PC-9 (cell line): ENCODE results near the gene LRP2. TPM values are rescaled to one million over a fixed set of nuclear protein-coding genes. Genes with fewer than 3 reads are reported as not detected.

Source experiments
- BruUV-seq: library from RNA; stranded (reverse); fragments of 400-500 nt; replicated peaks from 2 replicates; lab custom pipeline; 2021; lab: Mats Ljungman, UMichigan
- CTCF ChIA-PET: fragments of 300-600 bp; sonication (Branson Sonifier 250); formaldehyde crosslinking; loops from one replicate; lab custom pipeline; 2022; ENCODE audit warnings: antibody characterized with exemption; lab: Charles Lee
- POLR2A ChIA-PET: fragments of 300-600 bp; sonication (Branson Sonifier 250); formaldehyde crosslinking; loops from one replicate; lab custom pipeline; 2022; ENCODE audit warnings: antibody characterized with exemption; ENCODE audit not compliant: unreplicated experiment; lab: Charles Lee
- DNase-seq, 2 experiments: peaks; one replicate each; pipeline versions ENCODE4 v3.0.0 to v3.0.0-alpha.2; 2015 to 2022; ENCODE audit warnings: mixed read lengths in 1 of 2
- H2AFZ ChIP-seq: fragments of 200-600 bp; sonication (generic); 2 replicates; pipeline ENCODE4 v1.8.1; 2017; ENCODE audit warnings: antibody characterized with exemption
- H3F3A ChIP-seq: fragments of 200-600 bp; sonication (generic); 2 replicates; pipeline ENCODE4 v1.8.1; 2017; ENCODE audit warnings: antibody characterized with exemption, mild to moderate bottlenecking, low read depth; ENCODE audit not compliant: insufficient read depth
- H3K27ac ChIP-seq: fragments of 200-600 bp; sonication (generic); 2 replicates; pipeline ENCODE4 v1.6.1; 2016; ENCODE audit warnings: mixed run types
- H3K27me3 ChIP-seq: fragments of 200-600 bp; sonication (generic); 2 replicates; pipeline ENCODE4 v1.6.1; 2016; ENCODE audit warnings: low read depth, mixed run types; ENCODE audit not compliant: insufficient read depth
- H3K36me3 ChIP-seq: fragments of 200-600 bp; sonication (generic); 2 replicates; pipeline ENCODE4 v1.6.1; 2016; ENCODE audit warnings: low read depth, mixed run types
- H3K4me1 ChIP-seq: fragments of 200-600 bp; sonication (generic); replicated peaks from 2 replicates; pipeline ENCODE4 v1.6.1; 2016; ENCODE audit warnings: mixed run types; ENCODE audit not compliant: insufficient read depth
- H3K4me2 ChIP-seq: fragments of 200-600 bp; sonication (generic); 2 replicates; pipeline ENCODE4 v1.6.1; 2017; ENCODE audit warnings: mixed run types
- H3K4me3 ChIP-seq: fragments of 200-600 bp; sonication (generic); 2 replicates; pipeline ENCODE4 v1.6.1; 2016; ENCODE audit warnings: mixed run types
- H3K79me2 ChIP-seq: fragments of 200-600 bp; sonication (generic); 2 replicates; pipeline ENCODE4 v1.6.1; 2017; ENCODE audit warnings: low read depth, mixed run types
- H3K9me2 ChIP-seq: fragments of 200-600 bp; sonication (generic); 2 replicates; pipeline ENCODE4 v1.8.1; 2017; ENCODE audit warnings: mild to moderate bottlenecking; ENCODE audit not compliant: insufficient read depth
- H3K9me3 ChIP-seq: fragments of 200-600 bp; sonication (generic); 2 replicates; pipeline ENCODE4 v1.8.1; 2016; ENCODE audit warnings: low read depth; ENCODE audit not compliant: insufficient read depth
- H4K20me1 ChIP-seq: fragments of 200-600 bp; sonication (generic); 2 replicates; pipeline ENCODE4 v1.8.1; 2017; ENCODE audit not compliant: insufficient read depth
- CTCF ChIP-seq: fragments of 200-600 bp; sonication (generic); conservative IDR thresholded peaks from 2 replicates; pipeline ENCODE4 v1.6.1; 2017; ENCODE audit warnings: mixed run types, antibody characterized with exemption, mild to moderate bottlenecking, moderate library complexity
- EZH2 ChIP-seq: fragments of 200-600 bp; sonication (generic); IDR thresholded peaks from 2 replicates; pipeline ENCODE4 v1.8.0; 2017; ENCODE audit warnings: antibody characterized with exemption, low read depth
- intact Hi-C: fragments of 100-400 bp; cut with micrococcal nuclease; formaldehyde crosslinking; loops from one replicate; pipeline ENCODE4 v1.10.0; 2022; ENCODE audit not compliant: unreplicated experiment
- total RNA-seq: library from RNA; stranded (reverse); gene quantifications from 2 replicates; pipeline ENCODE4 v1.2.3, GENCODE V29; 2021

Gene LRP2
- total RNA-seq, 1 experiment from 2014 or later: not detected

DNA sequence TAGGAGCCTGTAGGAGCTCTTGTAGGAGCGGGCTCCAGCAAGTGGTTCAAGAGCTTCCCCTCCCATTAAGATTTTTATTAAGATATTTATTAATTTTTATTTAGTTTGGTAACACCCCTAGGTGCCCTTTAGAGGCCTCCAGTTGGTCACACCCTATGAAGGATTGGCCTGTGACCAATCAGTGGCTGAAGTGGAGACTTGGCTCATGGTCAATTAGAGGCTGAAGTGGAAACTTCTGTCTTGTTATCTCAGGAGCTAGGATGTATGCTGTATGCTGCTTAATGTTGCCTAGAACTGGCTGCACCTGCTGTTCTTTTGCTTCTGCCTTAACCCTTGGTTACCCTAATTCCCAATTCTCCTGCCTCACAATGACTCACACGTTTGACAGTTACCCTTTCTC lies 244.3 kb downstream of the LRP2 start:
- no peak for DNase-seq
- TF ChIP-seq EZH2 (no peak), CTCF (no peak)
- no peak overlapping the region for H3K4me2 ChIP-seq
- H3K36me3 ChIP-seq: no peaks in the 10 kb centered on the region
- H3K4me1 ChIP-seq: no peaks in the 10 kb centered on the region
- no peaks in the 10 kb centered on the region for H3K9me2 ChIP-seq
- no peak overlapping the region for H3K4me3 ChIP-seq
- no peak overlapping the region for H3K27ac ChIP-seq
- no peaks in the 10 kb centered on the region for H4K20me1 ChIP-seq
- BruUV-seq: no TSS peak
- H3K79me2 ChIP-seq: no peaks in the 10 kb centered on the region
- H3K9me3 ChIP-seq: no peaks in the 10 kb centered on the region
- H3K27me3 ChIP-seq: no peaks in the 10 kb centered on the region
- H3F3A ChIP-seq: no peaks in the 10 kb centered on the region
- CTCF ChIA-PET: no interaction called here
- intact Hi-C loops: loop anchor here (10.0 kb wide), 1 partner anchor 107 kb away; no protein-coding TSS in a partner anchor
- POLR2A ChIA-PET: no interaction called here
- H2AFZ ChIP-seq: no peak overlapping the region

- no peaks in the 10 kb centered on the region for H3K36me3 ChIP-seq
- no TSS peak for BruUV-seq
Measured at GRCh38 chr2:169116993-169117392, 245.3 kb downstream of the LRP2 start.

DNA sequence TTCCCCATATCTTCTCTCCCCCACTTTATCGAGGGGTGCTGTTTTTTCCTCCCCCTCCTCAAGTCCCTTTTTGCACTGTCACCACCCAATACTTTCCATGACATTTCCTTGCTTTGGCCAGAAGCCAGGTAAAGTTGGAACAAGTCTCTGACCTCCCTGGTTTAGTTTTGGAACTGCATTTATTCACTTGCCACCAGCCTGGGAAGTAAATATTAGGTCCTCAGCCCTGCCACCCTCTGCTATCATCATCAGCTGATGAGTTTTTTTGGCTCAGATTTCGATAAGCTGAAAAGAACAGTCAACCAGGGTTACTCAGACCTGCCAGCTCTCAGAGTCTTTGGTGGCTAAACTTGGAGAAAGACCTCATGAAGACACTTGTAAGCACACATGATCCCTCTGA lies 246.0 kb downstream of the LRP2 start:
- Histone ChIP-seq H3K79me2 (no peaks in the 10 kb centered on the region), H3K9me2 (no peaks in the 10 kb centered on the region), H3K9me3 (no peaks in the 10 kb centered on the region), H3K27me3 (no peaks in the 10 kb centered on the region), H4K20me1 (no peaks in the 10 kb centered on the region), H3K4me1 (no peaks in the 10 kb centered on the region), H2AFZ (no peak overlapping the region), H3K4me2 (no peak overlapping the region), H3K27ac (no peak overlapping the region), H3K4me3 (no peak overlapping the region), H3F3A (no peaks in the 10 kb centered on the region), H3K36me3 (no peaks in the 10 kb centered on the region)
- no peak for DNase-seq
- ChIA-PET CTCF (no interaction called here), POLR2A (no interaction called here)
- BruUV-seq: no TSS peak
- intact Hi-C loops: loop anchor here (10.0 kb wide), 1 partner anchor 108 kb away; no protein-coding TSS in a partner anchor
- TF ChIP-seq CTCF: no peak
- no peak for TF ChIP-seq EZH2

More at GRCh38 chr2:169116993-169117392, 245.3 kb downstream of the LRP2 start:
- no peaks in the 10 kb centered on the region for H3F3A ChIP-seq
- H3K9me3 ChIP-seq: no peaks in the 10 kb centered on the region
- H2AFZ ChIP-seq: no peak overlapping the region
- H4K20me1 ChIP-seq: no peaks in the 10 kb centered on the region
- no peak overlapping the region for H3K4me2 ChIP-seq
- no peak overlapping the region for H3K4me3 ChIP-seq
- no peaks in the 10 kb centered on the region for H3K27me3 ChIP-seq
- intact Hi-C loops: loop anchor here (10.0 kb wide), 1 partner anchor 108 kb away; no protein-coding TSS in a partner anchor
- ChIA-PET CTCF (no interaction called here), POLR2A (no interaction called here)
- H3K27ac ChIP-seq: no peak overlapping the region
- H3K9me2 ChIP-seq: no peaks in the 10 kb centered on the region
- no peaks in the 10 kb centered on the region for H3K4me1 ChIP-seq
- no peak for DNase-seq
- TF ChIP-seq CTCF: no peak
- TF ChIP-seq EZH2: no peak
- no peaks in the 10 kb centered on the region for H3K79me2 ChIP-seq
